ENCODE measurements around the gene FGF16.

Gene FGF16

GRCh38 chrX:77415882-77416281 lies 31.3 kb upstream of the FGF16 start:
- H3K4me3 ChIP-seq (ENCODE audit: low read depth, low read length): no peak overlapping the region
- no peaks in the 10 kb centered on the region for H3K4me1 ChIP-seq
- H3K36me3 ChIP-seq: no peaks in the 10 kb centered on the region
- no peak for DNase-seq
- H3K9me3 ChIP-seq: no peaks in the 10 kb centered on the region
- TF ChIP-seq, protein P1, sequence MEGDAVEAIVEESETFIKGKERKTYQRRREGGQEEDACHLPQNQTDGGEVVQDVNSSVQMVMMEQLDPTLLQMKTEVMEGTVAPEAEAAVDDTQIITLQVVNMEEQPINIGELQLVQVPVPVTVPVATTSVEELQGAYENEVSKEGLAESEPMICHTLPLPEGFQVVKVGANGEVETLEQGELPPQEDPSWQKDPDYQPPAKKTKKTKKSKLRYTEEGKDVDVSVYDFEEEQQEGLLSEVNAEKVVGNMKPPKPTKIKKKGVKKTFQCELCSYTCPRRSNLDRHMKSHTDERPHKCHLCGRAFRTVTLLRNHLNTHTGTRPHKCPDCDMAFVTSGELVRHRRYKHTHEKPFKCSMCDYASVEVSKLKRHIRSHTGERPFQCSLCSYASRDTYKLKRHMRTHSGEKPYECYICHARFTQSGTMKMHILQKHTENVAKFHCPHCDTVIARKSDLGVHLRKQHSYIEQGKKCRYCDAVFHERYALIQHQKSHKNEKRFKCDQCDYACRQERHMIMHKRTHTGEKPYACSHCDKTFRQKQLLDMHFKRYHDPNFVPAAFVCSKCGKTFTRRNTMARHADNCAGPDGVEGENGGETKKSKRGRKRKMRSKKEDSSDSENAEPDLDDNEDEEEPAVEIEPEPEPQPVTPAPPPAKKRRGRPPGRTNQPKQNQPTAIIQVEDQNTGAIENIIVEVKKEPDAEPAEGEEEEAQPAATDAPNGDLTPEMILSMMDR (IDR thresholded peaks at IDR 0.05; ENCODE audit: low read depth, low read length): no peak
- H3K27me3 ChIP-seq: no peaks in the 10 kb centered on the region

GRCh38 chrX:77422891-77423648 lies 24.1 kb upstream of the FGF16 start:
- no peaks in the 10 kb centered on the region for H3K9me3 ChIP-seq
- no peak overlapping the region for H3K4me3 ChIP-seq (ENCODE audit: low read depth, low read length)
- TF ChIP-seq, protein P1 (IDR thresholded peaks at IDR 0.05; ENCODE audit: low read depth, low read length): no peak
- H3K4me1 ChIP-seq: no peaks in the 10 kb centered on the region
- DNase-seq: no peak
- no peaks in the 10 kb centered on the region for H3K36me3 ChIP-seq
- H3K27me3 ChIP-seq: no peaks in the 10 kb centered on the region

DNA sequence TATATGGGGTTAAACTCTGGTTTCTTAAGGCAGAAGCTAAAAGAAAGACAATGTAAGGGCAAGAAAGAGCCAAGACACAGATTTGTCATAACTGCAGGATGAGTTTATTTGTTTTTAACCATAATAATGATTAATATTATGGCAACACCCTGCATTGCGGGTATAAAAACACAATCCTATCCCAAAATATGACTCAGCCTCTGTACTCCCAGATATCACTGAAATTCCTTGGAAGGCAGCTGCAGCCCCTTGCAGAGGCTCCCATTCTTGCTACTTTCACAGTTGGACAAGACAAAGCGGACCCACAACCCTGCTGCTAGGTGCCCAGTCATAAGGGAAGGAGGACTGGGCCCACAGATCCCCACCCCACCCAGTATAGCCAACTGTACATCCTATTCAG lies 20.4 kb upstream of the FGF16 start:
- TF ChIP-seq, protein P1 (IDR thresholded peaks at IDR 0.05; ENCODE audit: low read depth, low read length): no peak
- H3K4me1 ChIP-seq: no peaks in the 10 kb centered on the region
- H3K4me3 ChIP-seq (ENCODE audit: low read depth, low read length): no peak overlapping the region
- DNase-seq: no peak
- H3K9me3 ChIP-seq: no peaks in the 10 kb centered on the region
- no peaks in the 10 kb centered on the region for H3K36me3 ChIP-seq
- H3K27me3 ChIP-seq: no peaks in the 10 kb centered on the region

GRCh38 chrX:77427611-77428010 lies 19.6 kb upstream of the FGF16 start:
- DNase-seq: no peak
- Histone ChIP-seq H3K27me3 (no peaks in the 10 kb centered on the region), H3K9me3 (no peaks in the 10 kb centered on the region), H3K36me3 (no peaks in the 10 kb centered on the region), H3K4me1 (no peaks in the 10 kb centered on the region), H3K4me3 (ENCODE audit: low read depth, low read length) (no peak overlapping the region)
- TF ChIP-seq, protein P1 (IDR thresholded peaks at IDR 0.05; ENCODE audit: low read depth, low read length): no peak

- Histone ChIP-seq H3K36me3 (no peaks in the 10 kb centered on the region), H3K4me1 (no peaks in the 10 kb centered on the region), H3K9me3 (no peaks in the 10 kb centered on the region), H3K4me3 (ENCODE audit: low read depth, low read length) (no peak overlapping the region), H3K27me3 (no peaks in the 10 kb centered on the region)
- TF ChIP-seq, protein P1 (IDR thresholded peaks at IDR 0.05; ENCODE audit: low read depth, low read length): no peak
- no peak for DNase-seq
Measured at GRCh38 chrX:77428551-77428950, 18.6 kb upstream of the FGF16 start.

DNA sequence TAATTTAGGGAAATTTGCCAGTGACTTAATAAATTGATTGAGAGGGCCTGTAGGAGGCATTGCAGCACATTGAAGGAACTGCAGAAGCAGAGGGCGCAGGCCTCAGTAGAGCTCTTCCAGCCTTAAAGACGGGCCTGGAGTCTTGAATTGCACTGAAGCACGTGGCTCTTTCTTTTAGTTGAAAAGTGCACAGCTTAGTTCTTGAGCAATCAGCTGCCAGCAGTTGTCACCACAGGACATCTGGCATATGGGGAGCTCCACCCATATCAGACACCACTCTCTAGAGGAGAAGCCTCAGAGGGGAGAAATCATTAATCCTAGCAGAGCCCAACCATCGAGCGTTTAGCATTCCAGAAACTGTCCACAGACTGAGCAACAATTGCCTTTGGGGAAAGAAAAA lies 16.0 kb upstream of the FGF16 start:
- Histone ChIP-seq H3K9me3 (no peaks in the 10 kb centered on the region), H3K27me3 (no peaks in the 10 kb centered on the region)
- TF ChIP-seq, protein P1 (IDR thresholded peaks at IDR 0.05; ENCODE audit: low read depth, low read length): no peak

More for the DNA sequence above, 16.0 kb upstream of the FGF16 start:
- H3K36me3 ChIP-seq: no peaks in the 10 kb centered on the region
- no peak for DNase-seq
- H3K4me3 ChIP-seq (ENCODE audit: low read depth, low read length): no peak overlapping the region
- H3K4me1 ChIP-seq: no peaks in the 10 kb centered on the region

Data from BE2C (cell line).